LNCaP clone FGC (cell line): ENCODE results near the gene FEZ2.

Experiments used
- DNase-seq: peaks from one replicate; pipeline ENCODE4 v3.0.0-alpha.2; 2011; ENCODE audit warnings: low read depth
- H3K4me3 ChIP-seq: 2 replicates; pipeline ENCODE4 v1.5.1; 2011; ENCODE audit warnings: mild to moderate bottlenecking, low read depth, low read length, control low read depth
- TF ChIP-seq, protein P1 (sequence below): IDR thresholded peaks from 2 replicates; pipeline ENCODE4 v1.5.1; 2012; ENCODE audit warnings: mild to moderate bottlenecking; ENCODE audit not compliant: control insufficient read depth, insufficient read depth; ENCODE audit errors: extremely low read depth

FEZ2 gene

DNA sequence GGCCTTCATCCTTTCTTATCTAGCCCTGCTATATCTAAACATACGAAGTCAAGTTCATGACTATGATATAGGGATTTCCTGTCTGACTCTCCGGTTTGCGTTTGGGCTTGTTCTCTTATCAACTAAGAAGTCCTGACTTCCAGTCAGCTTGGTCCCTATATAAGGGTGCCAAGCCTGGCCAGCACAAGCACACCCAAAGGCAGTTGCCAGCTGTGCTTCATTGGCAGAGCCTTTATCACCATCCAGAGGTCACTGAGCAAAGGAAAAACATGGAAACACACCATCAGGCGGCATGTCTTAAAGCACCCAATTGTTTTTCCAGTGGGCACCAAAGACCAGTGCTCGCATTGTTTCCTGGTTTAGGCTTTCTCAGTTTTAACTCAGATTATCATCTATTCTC, 72.7 kb downstream of the FEZ2 start:
- no peak for DNase-seq
- no peak overlapping the region for H3K4me3 ChIP-seq
- TF ChIP-seq, protein P1, sequence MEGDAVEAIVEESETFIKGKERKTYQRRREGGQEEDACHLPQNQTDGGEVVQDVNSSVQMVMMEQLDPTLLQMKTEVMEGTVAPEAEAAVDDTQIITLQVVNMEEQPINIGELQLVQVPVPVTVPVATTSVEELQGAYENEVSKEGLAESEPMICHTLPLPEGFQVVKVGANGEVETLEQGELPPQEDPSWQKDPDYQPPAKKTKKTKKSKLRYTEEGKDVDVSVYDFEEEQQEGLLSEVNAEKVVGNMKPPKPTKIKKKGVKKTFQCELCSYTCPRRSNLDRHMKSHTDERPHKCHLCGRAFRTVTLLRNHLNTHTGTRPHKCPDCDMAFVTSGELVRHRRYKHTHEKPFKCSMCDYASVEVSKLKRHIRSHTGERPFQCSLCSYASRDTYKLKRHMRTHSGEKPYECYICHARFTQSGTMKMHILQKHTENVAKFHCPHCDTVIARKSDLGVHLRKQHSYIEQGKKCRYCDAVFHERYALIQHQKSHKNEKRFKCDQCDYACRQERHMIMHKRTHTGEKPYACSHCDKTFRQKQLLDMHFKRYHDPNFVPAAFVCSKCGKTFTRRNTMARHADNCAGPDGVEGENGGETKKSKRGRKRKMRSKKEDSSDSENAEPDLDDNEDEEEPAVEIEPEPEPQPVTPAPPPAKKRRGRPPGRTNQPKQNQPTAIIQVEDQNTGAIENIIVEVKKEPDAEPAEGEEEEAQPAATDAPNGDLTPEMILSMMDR, result no peak

DNA sequence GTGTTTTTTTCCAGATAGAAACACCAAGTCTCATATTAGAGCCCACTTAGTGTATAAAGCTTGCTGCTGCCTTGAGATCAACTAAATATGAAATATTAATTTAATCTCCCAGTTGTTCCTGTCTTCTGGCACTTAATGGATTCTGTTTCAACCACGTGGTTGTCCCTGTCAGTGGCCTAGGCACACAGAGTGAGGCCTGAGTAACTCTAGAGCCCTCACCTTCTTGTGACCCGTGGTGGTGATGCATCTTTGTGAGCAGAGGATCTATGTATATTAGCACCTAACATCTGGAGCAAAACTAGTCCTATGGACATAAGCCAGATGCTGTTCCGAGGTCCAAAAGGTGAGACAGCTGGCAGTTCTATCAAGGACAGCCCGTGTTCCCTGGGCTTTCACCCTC, 74.8 kb downstream of the FEZ2 start:
- no peak for DNase-seq
- TF ChIP-seq, protein P1, result no peak

DNA sequence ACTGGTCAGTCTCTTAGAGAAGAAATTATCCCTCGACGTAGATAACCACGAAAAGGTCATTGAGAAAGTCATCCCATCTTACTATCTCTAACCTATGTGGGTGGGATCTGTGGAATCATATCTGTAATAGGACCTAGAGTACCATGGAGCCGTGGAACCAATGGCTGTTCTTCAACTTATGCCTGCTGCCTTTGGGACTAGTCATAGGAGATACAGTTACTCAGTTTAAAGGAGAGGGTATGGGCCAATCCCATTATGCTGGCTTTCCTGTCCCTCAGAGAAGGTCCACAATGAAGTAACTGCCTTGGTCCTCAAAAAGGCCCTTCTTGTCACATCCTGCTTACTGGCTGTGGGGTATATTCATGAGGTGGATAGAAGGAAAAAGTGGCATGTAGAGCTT, 77.5 kb downstream of the FEZ2 start:
- no peak for DNase-seq
- TF ChIP-seq, protein P1, result no peak
- H3K4me3 ChIP-seq, result no peak overlapping the region

More for the DNA sequence above, 74.8 kb downstream of the FEZ2 start:
- H3K4me3 ChIP-seq, result no peak overlapping the region

DNA sequence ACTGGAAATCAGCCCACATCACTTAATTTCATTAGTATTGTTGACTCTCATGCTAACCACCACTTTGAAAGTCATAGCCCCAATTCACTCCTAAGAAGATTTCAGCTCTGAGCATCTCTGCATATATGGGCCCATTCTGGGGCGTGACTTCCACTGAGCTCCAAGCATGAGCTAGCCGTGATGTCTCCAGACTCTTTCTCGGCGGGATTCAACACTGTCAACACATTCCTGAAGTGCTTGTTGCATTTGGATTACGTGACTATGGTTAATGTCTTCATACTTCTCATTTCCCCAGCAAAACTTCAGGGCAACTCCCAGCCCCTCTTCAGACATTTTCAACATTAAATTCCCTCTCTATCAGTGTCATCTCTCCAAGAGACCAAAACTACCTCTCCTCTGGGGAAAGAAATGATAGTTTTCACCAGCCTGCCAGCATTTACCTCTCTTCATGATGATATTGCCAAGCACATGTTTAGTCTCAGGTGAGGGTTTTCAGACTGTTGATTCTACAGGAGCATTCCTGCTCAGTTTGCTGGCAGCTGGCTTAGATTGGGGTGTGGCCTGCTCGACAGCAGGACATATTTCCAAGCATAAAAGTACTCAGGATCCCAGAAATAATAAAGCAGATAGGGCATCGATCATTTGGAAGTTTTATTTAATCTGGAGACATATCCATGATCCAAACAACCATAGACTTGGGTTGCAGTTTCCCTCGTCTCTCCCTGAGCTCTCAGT, 81.7 kb downstream of the FEZ2 start:
- H3K4me3 ChIP-seq, result no peak overlapping the region
- DNase-seq, result no peak
- TF ChIP-seq, protein P1, result no peak

DNA sequence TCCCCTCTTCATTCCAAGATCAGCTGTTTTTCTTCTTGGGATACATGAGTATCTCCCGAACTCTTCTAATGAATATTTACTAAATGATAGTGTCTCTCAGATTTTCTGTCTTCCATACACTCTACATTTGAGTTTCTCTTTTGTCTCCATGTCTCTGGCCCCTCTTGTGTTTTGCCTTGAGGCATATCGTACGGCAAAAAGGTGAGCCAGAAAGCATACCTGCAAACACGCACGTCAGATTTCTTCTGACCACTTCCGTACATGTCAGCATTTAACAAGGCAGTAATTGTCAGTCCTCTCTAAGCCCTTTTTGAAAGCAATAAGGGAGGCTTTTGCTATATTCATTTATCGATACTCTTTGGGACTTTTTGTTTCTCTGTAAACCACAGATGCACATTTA, 82.4 kb downstream of the FEZ2 start:
- DNase-seq, result no peak
- TF ChIP-seq, protein P1, result no peak
- H3K4me3 ChIP-seq, result no peak overlapping the region

DNA sequence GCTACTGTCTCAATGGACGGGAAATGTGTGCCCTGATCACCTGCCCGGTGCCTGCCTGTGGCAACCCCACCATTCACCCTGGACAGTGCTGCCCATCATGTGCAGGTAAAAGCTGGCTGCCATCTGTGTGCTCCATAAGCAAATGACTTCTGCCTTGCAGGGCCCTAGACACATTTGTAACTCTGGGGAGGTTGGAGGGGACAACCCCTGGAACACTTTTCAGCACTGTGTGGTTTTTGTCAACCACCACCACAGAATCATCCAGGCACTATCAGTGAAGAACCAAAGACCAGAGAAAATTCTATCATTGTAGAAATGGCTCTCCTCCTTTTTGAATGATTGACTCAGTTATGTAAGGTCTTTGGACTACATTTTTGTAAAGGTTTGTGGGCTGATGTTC, 84.3 kb downstream of the FEZ2 start:
- TF ChIP-seq, protein P1, result no peak
- no peak overlapping the region for H3K4me3 ChIP-seq
- no peak for DNase-seq

DNA sequence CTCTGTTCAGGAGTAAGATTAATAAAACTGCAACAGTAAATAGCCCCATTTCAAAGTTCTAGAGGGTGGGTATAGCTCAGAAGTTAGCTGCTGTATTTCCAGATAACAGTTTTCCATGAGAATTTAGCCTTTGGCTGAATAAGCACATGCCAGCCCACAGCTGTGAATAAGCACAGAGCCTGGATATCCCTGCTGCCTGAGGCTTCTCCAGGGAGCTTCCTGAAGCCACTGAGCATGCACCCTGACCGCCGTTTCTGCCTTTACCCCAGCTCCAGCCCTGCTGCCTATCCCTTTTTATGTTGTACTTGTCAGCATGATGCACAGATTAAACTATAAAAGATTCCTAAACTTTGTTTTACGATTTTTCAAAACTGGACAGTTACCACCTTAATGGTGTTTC, 85.3 kb downstream of the FEZ2 start:
- TF ChIP-seq, protein P1, result no peak
- H3K4me3 ChIP-seq, result no peak overlapping the region
- no peak for DNase-seq
